Uterus (tissue), 4 donors: ENCODE results near the gene LCE4A. TPM values are rescaled to one million over a fixed set of nuclear protein-coding genes. Genes with fewer than 3 reads are reported as not detected.
"Not testable (repeated sequence)": the region's sequence is repeated elsewhere in the genome, so short reads cannot be mapped to it uniquely, and the experiment has no call there.

Source experiments
- DNase-seq, 2 donors: peaks; one replicate each; pipeline ENCODE4 v3.0.0-alpha.2; 2019 to 2020
- H3K27ac ChIP-seq, 2 donors: fragments of 200-600 bp; sonication (generic); 1 replicate in 1 of 2; 2 replicates in 1 of 2; pipeline ENCODE4 v1.5.1; 2016 to 2018
- H3K27me3 ChIP-seq, 2 donors: fragments of 200-600 bp; sonication (generic); one replicate each; pipeline ENCODE4 v1.5.1; 2018 to 2019; ENCODE audit warnings: control low read depth in 1 of 2
- H3K36me3 ChIP-seq, 2 donors: fragments of 200-600 bp; sonication (generic); one replicate each; pipeline ENCODE4 v1.5.1; 2019; ENCODE audit warnings: control low read depth in 1 of 2
- H3K4me1 ChIP-seq, 2 donors: fragments of 200-600 bp; sonication (generic); one replicate each; pipeline ENCODE4 v1.5.1; 2018 to 2019; ENCODE audit warnings: control low read depth in 1 of 2
- H3K4me3 ChIP-seq, 2 donors: fragments of 200-600 bp; sonication (generic); 1 replicate in 1 of 2; 2 replicates in 1 of 2; pipeline ENCODE4 v1.5.1; 2018 to 2019; ENCODE audit warnings: mild to moderate bottlenecking in 1 of 2
- H3K9me3 ChIP-seq, 2 donors: fragments of 200-600 bp; sonication (generic); one replicate each; pipeline ENCODE4 v1.5.1; 2019; ENCODE audit warnings: control low read depth in 1 of 2
- CTCF ChIP-seq, 4 experiments: fragments of 200-600 bp in 2 of 4; fragments of 450-650 bp in 2 of 4; sonication (generic) in 2 of 4; IDR thresholded peaks; one replicate each; pipeline ENCODE4 v1.5.1; 2016 to 2019; ENCODE audit warnings: antibody characterized with exemption in 4 of 4, mild to moderate bottlenecking in 2 of 4, moderate library complexity in 1 of 4
- POLR2A ChIP-seq, 2 donors: fragments of 450-650 bp; IDR thresholded peaks; one replicate each; pipeline ENCODE4 v1.6.1; 2016; ENCODE audit warnings: antibody characterized with exemption in 2 of 2, mild to moderate bottlenecking in 1 of 2, moderate library complexity in 1 of 2
- intact Hi-C: fragments of 100-400 bp; cut with DNase I; formaldehyde crosslinking; loops from one replicate; pipeline ENCODE4 v1.15.1; 2023; ENCODE audit warnings: low total_unique reads
- total RNA-seq, 4 donors: library from RNA; depleted of rRNA in 3 of 4; stranded (reverse); fragments of >200 nt in 3 of 4; gene quantifications; one replicate each; pipeline versions ENCODE4 v1.1.0 to v1.2.4, GENCODE V29; 2014 to 2023
- donor health status: DM: yes; HTN: yes; CAD: no.

LCE4A gene
- total RNA-seq, 4 donors from 2014 or later, result not detected

- Histone ChIP-seq H3K27me3 (no peaks in the 10 kb centered on the region), H3K4me1 (no peaks in the 10 kb centered on the region), H3K9me3 (no peaks in the 10 kb centered on the region), H3K4me3 (no peak overlapping the region), H3K36me3 (no peaks in the 10 kb centered on the region), H3K27ac (no peak overlapping the region)
- intact Hi-C loops, result no loop called here
- DNase-seq, result no peak
- no peak for TF ChIP-seq CTCF (IDR thresholded peaks at IDR 0.05)
- TF ChIP-seq POLR2A (IDR thresholded peaks at IDR 0.05), result no peak
Observed at GRCh38 chr1:152679459-152679858, 28.5 kb upstream of the LCE4A start.

DNA sequence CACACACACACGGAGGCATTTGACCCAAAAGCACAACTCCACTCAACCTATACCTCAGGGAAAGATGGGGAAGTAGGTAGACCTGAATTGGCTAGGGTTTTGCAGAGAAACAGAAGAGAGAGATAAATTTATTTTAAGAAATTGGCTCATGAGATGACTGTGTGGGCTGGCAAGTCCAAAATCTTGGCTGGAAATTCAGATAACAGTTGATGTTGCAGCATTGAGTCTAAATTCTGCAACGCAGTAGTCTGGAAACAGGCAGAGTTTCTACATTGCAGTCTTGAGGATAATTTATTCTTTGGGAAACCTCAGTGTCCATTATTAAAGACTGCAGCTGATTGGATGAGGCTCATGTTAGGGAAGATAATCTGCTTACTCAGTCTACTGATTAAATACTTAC lies 26.3 kb upstream of the LCE4A start:
- no peak for DNase-seq
- no peaks in the 10 kb centered on the region for H3K36me3 ChIP-seq
- TF ChIP-seq CTCF (IDR thresholded peaks at IDR 0.05) (no peak), POLR2A (IDR thresholded peaks at IDR 0.05) (no peak)
- no peaks in the 10 kb centered on the region for H3K4me1 ChIP-seq
- H3K27ac ChIP-seq, result no peak overlapping the region
- intact Hi-C loops, result no loop called here
- H3K4me3 ChIP-seq, result no peak overlapping the region
- H3K9me3 ChIP-seq, result no peaks in the 10 kb centered on the region
- H3K27me3 ChIP-seq, result no peaks in the 10 kb centered on the region

DNA sequence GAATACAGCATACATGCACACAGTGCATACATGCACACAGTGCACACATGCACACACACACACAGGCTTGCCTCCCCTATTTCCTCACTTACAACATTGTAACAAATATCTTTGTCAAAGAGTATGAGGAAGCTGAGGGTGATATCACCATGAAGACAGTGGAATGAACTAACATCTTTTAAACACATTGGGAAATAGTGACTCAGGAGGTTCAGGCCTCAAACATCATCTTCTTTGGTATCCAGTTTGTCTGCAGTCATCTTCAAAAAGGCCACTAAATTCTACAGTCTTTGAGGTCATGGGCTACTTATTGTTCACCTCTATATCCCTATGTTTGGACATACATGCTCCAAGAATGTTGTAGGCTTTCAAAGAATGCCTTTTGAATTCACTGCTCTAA lies 24.1 kb upstream of the LCE4A start:
- Histone ChIP-seq H3K4me1 (no peaks in the 10 kb centered on the region), H3K27ac (no peak overlapping the region), H3K4me3 (no peak overlapping the region), H3K27me3 (no peaks in the 10 kb centered on the region), H3K36me3 (no peaks in the 10 kb centered on the region), H3K9me3 (no peaks in the 10 kb centered on the region)
- intact Hi-C loops, result no loop called here
- DNase-seq, result no peak
- TF ChIP-seq CTCF (IDR thresholded peaks at IDR 0.05) (no peak), POLR2A (IDR thresholded peaks at IDR 0.05) (no peak)

DNA sequence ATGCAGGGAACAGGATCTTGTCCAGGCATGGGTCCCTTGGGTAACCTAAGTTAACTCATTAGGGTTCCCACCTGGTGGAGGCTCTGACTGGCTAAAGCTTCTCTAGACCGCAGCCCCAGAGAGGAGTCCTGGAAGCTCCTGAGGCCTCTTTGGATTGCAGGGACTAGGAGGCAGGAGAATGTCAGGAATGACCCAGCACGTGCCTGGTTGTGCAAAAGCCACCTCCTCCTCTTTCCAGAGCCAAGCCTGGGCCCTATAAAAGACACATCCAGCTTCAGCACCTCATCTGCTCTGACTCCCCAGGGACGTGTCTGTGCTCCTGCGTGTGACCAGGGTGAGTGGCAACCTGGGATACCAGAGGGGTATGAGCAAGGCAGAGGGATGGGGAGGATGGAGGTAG lies 22.1 kb upstream of the LCE4A start, which contains the start of gene LCE2B:
LCE2B (plus strand) TSS at position 301 of the 400 bp plus-strand sequence. CDS start 721 bp downstream, outside the sequence.
- intact Hi-C loops, H3K27me3 ChIP-seq, DNase-seq, H3K9me3 ChIP-seq, H3K36me3 ChIP-seq, H3K27ac ChIP-seq, H3K4me3 ChIP-seq, H3K4me1 ChIP-seq: not testable (repeated sequence)

- intact Hi-C loops, result no loop called here
- Histone ChIP-seq H3K36me3 (no peaks in the 10 kb centered on the region), H3K27me3 (no peaks in the 10 kb centered on the region), H3K9me3 (no peaks in the 10 kb centered on the region), H3K4me1 (no peaks in the 10 kb centered on the region), H3K27ac (no peak within 1 kb of the TSS), H3K4me3 (no peak within 1 kb of the TSS)
- TF ChIP-seq POLR2A (IDR thresholded peaks at IDR 0.05) (no peak), CTCF (IDR thresholded peaks at IDR 0.05) (no peak)
- no peak for DNase-seq
Observed at GRCh38 chr1:152697701-152698600, 10.0 kb upstream of the LCE4A start, which contains the start of gene LCE2A. Gene LCE2A (plus strand): TSS chr1:152698345. CDS start chr1:152698902, 557 bp downstream.
